ENCODE measurements around the gene SGMS1.

The SGMS1 gene

DNA sequence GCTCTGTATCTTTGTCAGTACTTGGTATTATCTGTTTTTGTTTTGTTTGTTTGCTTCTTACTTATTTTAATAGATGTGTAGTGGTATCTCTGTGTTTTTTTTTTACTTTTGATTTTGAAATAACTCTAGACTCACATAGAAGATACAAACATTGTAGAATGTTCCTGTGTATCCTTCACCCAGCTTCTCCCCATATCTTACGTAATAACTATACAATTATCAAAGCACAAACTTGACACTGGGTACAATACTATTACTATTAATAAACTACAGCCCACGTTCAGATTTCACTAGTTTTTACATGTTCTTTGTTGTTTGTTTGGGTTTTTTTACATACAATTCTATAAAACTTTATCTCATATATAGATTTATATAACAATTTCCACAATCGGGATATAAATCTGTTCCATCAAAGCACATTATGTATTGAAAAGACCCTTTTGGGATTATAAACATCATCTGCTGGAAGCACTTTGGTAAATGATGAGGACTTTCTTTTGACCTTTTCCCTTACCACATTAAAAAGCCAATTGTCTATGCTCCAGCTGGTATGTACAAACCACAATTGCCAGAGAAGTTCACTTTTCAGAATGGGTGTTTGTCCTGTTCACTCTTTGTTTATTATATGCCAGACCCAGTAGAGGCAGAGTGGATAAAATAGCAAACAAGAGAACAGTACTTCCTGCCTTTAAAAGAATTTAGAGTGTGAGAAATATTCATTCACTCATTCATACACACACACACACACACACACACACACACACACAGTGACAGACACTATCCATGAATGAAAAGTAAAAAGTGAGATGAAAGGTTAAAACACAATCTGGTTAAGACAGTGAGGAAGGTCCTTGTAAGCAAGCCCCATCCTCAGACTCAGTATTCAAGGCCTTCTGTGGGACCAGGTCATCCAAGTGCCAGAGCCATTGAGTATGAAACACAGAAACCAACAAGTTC, 113.0 kb downstream of the SGMS1 start:
- ATAC-seq: no peak
- TF ChIP-seq TCF4 (CRISPR knock-in tag; IDR thresholded peaks at IDR 0.05; ENCODE audit: borderline replicate concordance) (no peak), ZFP3 (CRISPR knock-in tag; IDR thresholded peaks at IDR 0.05) (no peak), PPARA (CRISPR knock-in tag; IDR thresholded peaks at IDR 0.05; ENCODE audit: borderline replicate concordance) (no peak), TOX (CRISPR knock-in tag; IDR thresholded peaks at IDR 0.05; ENCODE audit: borderline replicate concordance) (no peak)
- TF ChIP-seq, protein P1, sequence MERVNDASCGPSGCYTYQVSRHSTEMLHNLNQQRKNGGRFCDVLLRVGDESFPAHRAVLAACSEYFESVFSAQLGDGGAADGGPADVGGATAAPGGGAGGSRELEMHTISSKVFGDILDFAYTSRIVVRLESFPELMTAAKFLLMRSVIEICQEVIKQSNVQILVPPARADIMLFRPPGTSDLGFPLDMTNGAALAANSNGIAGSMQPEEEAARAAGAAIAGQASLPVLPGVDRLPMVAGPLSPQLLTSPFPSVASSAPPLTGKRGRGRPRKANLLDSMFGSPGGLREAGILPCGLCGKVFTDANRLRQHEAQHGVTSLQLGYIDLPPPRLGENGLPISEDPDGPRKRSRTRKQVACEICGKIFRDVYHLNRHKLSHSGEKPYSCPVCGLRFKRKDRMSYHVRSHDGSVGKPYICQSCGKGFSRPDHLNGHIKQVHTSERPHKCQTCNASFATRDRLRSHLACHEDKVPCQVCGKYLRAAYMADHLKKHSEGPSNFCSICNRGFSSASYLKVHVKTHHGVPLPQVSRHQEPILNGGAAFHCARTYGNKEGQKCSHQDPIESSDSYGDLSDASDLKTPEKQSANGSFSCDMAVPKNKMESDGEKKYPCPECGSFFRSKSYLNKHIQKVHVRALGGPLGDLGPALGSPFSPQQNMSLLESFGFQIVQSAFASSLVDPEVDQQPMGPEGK (CRISPR knock-in tag; IDR thresholded peaks at IDR 0.05; ENCODE audit: borderline replicate concordance): no peak

DNA sequence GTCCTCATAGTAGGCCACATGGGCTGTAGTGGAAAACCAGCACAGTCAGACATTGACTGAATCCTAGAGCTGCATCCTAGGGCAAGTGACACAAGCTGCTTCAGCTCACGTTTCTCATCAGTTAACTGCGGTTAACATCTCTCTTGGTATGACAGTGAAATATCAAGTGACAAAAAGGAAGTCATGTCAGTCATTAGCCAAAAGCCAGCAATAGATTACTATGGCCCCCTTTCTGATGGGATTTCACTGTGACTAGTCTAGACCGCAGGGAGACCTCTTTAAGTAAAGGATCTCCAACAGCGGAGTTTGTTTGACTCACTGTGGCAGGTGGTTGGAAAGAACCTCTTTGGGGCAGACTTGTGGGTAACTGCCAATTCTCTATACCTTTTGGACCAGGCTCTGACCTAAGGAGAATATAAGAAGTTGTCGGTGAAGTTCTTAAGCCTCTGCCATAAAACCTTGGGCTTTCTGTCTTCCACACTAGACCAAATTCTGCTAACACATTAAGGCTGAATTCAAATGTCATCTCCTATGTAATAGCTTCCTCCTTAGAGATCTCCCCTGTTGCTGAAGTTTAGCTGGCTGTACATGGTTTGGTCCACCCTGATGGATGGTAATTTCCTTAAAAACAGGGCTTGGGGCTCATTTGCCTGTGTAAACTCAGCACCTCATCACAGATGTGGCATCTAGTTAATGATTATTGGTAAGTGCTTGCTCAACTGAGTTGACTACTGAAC, 115.3 kb downstream of the SGMS1 start:
- no peak for ATAC-seq
- no peak for TF ChIP-seq ESRRG (CRISPR knock-in tag; IDR thresholded peaks at IDR 0.05)
- TF ChIP-seq ARNTL (CRISPR knock-in tag; IDR thresholded peaks at IDR 0.05; ENCODE audit: borderline replicate concordance, low read depth): no peak
- no peak for TF ChIP-seq BACH2 (CRISPR knock-in tag; IDR thresholded peaks at IDR 0.05; ENCODE audit: borderline replicate concordance)
- TF ChIP-seq, protein P2, sequence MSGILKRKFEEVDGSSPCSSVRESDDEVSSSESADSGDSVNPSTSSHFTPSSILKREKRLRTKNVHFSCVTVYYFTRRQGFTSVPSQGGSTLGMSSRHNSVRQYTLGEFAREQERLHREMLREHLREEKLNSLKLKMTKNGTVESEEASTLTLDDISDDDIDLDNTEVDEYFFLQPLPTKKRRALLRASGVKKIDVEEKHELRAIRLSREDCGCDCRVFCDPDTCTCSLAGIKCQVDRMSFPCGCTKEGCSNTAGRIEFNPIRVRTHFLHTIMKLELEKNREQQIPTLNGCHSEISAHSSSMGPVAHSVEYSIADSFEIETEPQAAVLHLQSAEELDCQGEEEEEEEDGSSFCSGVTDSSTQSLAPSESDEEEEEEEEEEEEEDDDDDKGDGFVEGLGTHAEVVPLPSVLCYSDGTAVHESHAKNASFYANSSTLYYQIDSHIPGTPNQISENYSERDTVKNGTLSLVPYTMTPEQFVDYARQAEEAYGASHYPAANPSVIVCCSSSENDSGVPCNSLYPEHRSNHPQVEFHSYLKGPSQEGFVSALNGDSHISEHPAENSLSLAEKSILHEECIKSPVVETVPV (CRISPR knock-in tag; IDR thresholded peaks at IDR 0.05): no peak
- no peak for TF ChIP-seq TOX (CRISPR knock-in tag; IDR thresholded peaks at IDR 0.05; ENCODE audit: borderline replicate concordance)
- no peak for TF ChIP-seq ZNF8 (CRISPR knock-in tag; IDR thresholded peaks at IDR 0.05)
- no peak for TF ChIP-seq ZNF70 (CRISPR knock-in tag; IDR thresholded peaks at IDR 0.05)
- no peak for TF ChIP-seq ZFP3 (CRISPR knock-in tag; IDR thresholded peaks at IDR 0.05)
- no peak for TF ChIP-seq RARB (CRISPR knock-in tag; IDR thresholded peaks at IDR 0.05)
- TF ChIP-seq, protein P3, sequence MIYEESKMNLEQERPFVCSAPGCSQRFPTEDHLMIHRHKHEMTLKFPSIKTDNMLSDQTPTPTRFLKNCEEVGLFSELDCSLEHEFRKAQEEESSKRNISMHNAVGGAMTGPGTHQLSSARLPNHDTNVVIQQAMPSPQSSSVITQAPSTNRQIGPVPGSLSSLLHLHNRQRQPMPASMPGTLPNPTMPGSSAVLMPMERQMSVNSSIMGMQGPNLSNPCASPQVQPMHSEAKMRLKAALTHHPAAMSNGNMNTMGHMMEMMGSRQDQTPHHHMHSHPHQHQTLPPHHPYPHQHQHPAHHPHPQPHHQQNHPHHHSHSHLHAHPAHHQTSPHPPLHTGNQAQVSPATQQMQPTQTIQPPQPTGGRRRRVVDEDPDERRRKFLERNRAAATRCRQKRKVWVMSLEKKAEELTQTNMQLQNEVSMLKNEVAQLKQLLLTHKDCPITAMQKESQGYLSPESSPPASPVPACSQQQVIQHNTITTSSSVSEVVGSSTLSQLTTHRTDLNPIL (CRISPR knock-in tag; IDR thresholded peaks at IDR 0.05; ENCODE audit: low read depth): no peak
- TF ChIP-seq, protein P4, sequence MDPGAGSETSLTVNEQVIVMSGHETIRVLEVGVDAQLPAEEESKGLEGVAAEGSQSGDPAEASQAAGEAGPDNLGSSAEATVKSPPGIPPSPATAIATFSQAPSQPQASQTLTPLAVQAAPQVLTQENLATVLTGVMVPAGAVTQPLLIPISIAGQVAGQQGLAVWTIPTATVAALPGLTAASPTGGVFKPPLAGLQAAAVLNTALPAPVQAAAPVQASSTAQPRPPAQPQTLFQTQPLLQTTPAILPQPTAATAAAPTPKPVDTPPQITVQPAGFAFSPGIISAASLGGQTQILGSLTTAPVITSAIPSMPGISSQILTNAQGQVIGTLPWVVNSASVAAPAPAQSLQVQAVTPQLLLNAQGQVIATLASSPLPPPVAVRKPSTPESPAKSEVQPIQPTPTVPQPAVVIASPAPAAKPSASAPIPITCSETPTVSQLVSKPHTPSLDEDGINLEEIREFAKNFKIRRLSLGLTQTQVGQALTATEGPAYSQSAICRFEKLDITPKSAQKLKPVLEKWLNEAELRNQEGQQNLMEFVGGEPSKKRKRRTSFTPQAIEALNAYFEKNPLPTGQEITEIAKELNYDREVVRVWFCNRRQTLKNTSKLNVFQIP (CRISPR knock-in tag; IDR thresholded peaks at IDR 0.05; ENCODE audit: borderline replicate concordance, low read depth): no peak
- TF ChIP-seq OSR1 (CRISPR knock-in tag; IDR thresholded peaks at IDR 0.05): no peak
- TF ChIP-seq ISL1 (CRISPR knock-in tag; IDR thresholded peaks at IDR 0.05): no peak
- TF ChIP-seq, protein P5, sequence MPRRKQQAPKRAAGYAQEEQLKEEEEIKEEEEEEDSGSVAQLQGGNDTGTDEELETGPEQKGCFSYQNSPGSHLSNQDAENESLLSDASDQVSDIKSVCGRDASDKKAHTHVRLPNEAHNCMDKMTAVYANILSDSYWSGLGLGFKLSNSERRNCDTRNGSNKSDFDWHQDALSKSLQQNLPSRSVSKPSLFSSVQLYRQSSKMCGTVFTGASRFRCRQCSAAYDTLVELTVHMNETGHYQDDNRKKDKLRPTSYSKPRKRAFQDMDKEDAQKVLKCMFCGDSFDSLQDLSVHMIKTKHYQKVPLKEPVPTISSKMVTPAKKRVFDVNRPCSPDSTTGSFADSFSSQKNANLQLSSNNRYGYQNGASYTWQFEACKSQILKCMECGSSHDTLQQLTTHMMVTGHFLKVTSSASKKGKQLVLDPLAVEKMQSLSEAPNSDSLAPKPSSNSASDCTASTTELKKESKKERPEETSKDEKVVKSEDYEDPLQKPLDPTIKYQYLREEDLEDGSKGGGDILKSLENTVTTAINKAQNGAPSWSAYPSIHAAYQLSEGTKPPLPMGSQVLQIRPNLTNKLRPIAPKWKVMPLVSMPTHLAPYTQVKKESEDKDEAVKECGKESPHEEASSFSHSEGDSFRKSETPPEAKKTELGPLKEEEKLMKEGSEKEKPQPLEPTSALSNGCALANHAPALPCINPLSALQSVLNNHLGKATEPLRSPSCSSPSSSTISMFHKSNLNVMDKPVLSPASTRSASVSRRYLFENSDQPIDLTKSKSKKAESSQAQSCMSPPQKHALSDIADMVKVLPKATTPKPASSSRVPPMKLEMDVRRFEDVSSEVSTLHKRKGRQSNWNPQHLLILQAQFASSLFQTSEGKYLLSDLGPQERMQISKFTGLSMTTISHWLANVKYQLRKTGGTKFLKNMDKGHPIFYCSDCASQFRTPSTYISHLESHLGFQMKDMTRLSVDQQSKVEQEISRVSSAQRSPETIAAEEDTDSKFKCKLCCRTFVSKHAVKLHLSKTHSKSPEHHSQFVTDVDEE (CRISPR knock-in tag; IDR thresholded peaks at IDR 0.05): no peak

All from SK-N-SH treated with all-trans-retinoic acid at 6 μM for 48 hours (cell line).